Measurements from ENCODE around the gene DNLZ.

DNLZ gene

GRCh38 chr9:136376457-136376856, 12.9 kb upstream of the DNLZ start:
- DNase-seq (ENCODE audit: low read depth): no peak

GRCh38 chr9:136375096-136375495, 11.6 kb upstream of the DNLZ start:
- DNase-seq (ENCODE audit: low read depth): no peak

GRCh38 chr9:136374183-136374575, 10.6 kb upstream of the DNLZ start:
- no peak for DNase-seq (ENCODE audit: low read depth)

DNA sequence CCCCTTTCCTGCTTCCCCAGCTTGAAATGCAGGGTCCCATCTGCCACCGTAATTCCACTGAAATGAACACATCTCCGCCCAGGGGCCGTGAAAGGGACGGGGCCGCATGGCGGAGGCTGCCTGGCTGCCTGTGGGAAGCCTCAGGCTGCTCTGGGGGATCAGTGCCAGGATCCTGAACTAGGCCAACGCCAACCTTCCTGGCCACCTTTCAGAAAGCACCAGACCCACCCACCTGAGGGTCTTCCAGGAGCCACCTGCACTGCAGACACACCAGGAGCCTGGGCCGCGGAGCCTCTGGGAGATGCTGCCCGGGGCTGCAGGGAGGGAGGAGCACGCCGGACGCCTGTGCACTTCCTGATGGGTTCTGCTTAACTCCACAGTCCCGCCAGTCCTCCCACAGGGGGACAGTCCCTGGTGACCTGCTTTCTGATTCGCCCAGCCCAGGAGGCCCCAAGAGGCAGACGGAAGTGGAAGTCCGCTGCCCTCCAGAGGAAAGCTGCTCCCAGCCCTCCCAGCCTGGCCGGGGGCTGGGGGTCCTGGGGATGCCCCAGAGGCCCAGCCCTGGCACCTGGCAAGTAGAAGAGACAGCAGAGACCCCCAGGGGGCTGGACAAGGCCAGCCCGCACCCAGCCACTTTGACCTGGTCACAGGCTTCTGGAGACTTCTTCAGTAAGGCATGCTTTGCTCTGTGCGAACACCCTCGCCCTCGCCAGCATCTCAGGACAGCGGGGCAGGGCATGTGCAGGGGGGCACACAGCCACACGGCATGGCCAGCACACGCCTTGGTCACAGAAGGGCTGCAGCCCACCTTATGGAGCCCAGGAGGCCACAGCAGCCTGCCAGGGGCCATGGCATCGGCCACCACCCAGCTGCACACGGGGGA, 10.0 kb upstream of the DNLZ start, which contains the start of gene CARD9:
TSS of gene CARD9 (minus strand) at position 370 of the 883 bp plus-strand sequence. CDS start 1,591 bp downstream, outside the sequence.
- DNase-seq (ENCODE audit: low read depth): no peak

DNA sequence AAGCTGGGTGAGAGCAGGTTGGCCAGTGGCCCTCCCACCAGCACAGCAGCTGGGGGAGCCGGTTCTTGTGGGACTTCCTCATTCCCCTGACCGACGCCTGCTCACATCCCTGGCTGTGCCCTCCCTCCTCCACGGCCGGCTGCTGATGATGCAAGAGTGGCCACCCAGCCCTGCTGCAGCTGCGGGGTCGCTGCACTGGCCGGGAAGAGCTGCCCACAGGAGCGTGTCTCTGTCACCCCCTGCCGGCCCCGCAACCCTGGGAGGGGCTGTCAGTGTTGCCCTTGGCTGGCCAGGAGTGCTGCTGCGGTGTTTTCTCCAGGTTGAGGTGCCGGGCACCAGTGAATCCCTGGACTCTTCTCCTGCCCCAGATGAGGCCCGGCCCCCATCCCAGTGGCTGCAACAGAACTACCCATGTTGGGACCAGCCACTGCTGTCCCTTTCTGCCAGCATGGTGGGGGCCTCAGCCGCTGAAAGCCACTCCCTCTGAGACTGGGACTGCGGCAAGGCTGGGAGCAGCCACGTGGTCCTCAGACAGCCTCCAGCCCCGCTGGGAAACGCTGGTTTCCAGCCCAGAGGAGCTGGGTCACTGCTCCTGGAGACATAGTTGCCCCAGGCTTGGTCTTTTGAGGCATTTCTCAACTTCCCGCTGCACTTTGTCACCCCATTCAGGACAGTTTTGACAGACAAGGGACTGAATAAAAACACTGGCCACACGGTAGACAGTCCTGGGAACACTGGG, 9.2 kb upstream of the DNLZ start:
- DNase-seq (ENCODE audit: low read depth): no peak

- no peak for DNase-seq (ENCODE audit: low read depth)
Observed at GRCh38 chr9:136372006-136372405, 8.5 kb upstream of the DNLZ start.

DNA sequence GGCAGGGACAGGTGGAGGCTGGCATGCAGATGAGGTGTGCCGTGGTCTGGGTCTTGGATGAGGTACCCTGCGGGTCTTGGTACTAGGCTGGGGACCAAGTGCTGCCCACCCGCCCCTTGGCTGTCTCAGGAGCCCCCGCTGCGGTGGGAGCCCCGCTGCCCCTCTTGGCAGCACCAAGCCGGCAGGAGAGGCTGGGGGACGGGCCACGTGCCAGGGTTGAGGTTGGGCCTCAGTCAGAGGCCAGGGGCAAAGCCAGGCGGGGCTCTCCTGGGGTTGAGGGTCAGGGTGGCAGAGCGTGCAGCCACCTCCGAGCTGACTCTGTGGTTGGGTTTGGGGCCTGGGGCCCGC, 8.0 kb upstream of the DNLZ start:
- no peak for DNase-seq (ENCODE audit: low read depth)

DNA sequence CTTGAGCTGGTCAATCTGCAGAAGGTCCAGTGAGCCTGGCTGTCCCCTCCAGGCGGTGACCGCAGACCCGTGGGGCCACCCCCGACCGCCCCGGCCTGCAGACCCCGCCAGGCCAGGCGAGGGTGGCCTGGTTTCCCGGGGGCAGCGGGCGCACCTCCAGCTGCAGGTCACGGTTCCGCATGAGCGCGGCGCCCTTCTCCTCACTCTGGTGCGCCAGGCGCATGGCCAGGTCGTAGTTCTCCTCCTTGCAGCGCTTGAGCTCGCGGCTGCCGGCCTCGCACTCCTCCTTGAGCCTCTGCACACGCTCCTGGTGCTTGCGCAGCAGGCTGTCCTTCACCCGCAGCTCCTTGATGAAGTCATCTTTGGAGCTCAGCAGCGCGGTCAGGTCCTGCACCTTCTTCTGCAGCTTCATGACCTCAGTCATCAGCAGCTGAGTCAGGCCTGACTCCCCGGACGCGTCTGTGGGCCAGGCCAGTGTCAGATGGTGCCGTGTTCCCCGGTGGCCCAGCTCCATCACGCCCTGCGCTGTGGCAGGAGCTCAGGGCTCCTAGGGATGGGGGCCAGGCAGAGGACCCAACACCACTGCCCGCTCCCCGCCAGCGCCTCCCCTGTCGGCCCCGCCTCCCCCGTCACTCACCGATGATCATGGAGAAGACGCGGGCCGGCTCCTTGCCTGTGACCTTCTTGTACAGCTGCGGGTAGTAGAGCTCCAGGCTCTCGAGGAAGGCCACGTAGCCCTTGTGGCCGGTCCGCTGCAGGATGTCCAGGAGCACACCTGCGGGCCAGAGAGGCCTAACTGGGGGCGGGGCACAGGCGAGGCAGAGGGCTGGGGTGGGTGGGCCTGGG, 7.4 kb upstream of the DNLZ start:
- no peak for DNase-seq (ENCODE audit: low read depth)

GRCh38 chr9:136370037-136370436, 6.5 kb upstream of the DNLZ start:
- DNase-seq (ENCODE audit: low read depth): no peak

DNA sequence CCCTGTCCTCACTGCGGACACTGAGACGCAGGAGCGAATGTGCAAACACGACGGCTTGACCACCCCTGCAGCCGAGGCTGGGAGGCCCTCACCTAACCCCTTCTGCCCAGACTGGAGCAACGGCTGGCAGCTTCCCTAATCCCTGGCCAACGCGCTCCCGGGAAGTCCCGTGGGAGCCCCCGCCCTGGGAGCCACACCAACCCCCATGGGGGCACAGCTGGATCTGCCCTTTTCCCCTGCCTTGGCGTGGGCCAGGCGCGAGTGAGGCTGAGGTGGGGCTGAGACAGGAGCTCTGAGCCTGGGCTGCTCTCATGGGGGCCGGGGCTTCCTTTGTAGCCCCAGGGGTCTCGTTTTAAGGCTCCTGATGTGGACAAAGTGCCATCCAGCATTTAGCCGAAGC, 4.6 kb upstream of the DNLZ start:
- no peak for DNase-seq (ENCODE audit: low read depth)

DNA sequence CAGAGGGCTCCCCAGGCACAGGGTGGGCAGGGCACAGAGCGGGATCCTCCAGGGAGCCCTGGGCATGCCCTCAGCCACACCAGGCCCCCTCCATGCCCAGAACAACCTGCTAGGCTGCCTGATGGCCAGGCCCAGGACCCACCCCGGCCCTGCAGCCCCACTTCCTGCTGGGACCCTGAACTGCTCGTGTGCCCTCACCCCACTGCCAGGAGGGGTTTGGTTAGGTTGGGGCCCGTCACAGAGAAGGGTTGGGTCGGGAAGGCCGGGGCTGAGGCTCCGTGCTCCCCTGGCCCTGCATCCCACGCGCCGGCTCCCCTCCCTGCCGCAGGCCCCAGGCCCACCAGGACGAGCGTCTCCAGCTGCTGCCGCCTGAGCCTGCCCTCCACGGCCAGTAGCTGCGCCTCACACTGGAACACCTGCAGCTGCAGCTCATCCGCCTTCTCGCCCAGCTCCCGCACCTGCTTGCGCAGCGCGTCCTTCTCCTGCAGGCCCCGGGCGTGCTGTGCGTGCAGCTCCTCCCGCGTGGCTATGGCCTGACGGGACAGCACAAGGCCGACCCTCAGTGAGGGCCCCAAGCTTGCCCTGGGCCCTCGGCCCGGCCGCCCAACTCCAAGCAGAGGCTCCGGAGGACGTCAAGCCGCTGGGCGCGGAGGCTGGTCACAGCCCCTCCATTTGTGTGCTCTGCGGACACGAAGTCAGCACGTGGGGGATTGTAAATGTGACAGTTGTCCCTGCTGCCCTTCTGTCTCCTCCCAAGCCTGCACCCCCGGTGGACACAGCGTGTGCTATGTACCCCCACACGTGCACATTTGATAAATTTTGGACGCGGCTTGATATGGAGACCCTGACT, 4.0 kb upstream of the DNLZ start:
- DNase-seq (ENCODE audit: low read depth): no peak

- DNase-seq (ENCODE audit: low read depth): no peak
Observed at GRCh38 chr9:136366826-136367225, 3.3 kb upstream of the DNLZ start.

DNA sequence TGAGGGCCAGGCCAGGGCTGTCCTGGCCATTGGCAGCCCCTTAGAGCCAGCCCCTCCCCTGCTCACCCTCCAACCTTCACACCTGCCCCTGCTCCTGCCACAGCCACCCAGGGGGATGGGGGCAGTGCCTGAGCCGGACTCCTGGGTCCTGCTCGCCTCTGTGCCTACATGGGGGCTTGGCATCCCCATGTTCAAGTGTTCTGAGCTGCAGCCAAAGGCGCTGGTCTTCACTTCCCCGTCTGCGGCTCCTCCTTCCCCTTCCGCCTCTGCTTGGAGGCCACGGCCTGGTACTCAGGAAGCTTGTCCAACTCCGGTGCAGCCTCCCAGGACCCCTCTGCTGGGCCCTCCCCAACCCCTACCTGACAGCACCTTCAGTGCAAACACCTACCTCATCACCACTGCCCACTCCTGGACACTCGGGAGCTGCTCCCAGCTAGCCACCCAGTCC, 2.3 kb upstream of the DNLZ start:
- no peak for DNase-seq (ENCODE audit: low read depth)

DNA sequence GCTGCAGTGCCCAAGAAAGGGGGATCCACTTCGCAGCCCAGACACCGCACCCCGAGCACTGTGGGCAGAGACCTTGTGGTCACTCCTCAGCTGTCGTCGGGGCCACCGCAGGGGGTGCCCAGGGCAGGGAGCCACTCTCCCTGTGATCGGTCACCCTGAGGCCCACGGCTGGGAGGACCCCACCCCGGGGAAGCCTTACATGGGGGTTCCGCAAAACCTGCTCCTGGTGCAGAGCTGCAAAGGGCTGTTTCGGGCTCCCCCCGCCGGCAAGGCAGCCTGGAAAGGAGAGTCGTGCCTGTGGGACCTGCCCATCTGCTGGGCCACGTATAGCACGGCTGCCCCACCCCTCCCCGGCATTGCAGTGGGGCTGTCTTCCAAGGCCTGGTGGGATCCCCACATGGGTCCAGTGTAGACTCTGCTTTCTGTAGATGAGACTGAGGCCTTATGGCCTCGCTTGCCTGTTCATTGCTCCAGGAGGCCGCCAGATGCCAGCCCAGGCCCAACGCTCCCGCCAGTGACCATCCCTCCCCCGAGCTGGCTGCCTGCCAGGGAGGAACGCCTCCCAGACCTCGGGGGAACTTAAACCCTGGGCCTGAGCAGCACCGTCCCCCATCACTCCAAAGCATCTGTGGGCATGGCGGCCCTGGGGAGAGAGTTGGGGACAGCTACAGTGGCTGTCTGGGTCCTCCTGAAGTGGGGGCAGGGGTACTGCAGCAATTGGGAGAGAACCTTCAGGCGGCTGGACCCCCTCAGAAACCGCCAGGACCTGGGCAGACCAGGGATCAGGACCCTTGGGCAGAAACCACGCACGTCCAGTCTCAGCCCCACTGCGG, 1.6 kb upstream of the DNLZ start:
- no peak for DNase-seq (ENCODE audit: low read depth)

GRCh38 chr9:136363949-136364748, 605 bp upstream of the DNLZ start:
- no peak for DNase-seq (ENCODE audit: low read depth)

DNA sequence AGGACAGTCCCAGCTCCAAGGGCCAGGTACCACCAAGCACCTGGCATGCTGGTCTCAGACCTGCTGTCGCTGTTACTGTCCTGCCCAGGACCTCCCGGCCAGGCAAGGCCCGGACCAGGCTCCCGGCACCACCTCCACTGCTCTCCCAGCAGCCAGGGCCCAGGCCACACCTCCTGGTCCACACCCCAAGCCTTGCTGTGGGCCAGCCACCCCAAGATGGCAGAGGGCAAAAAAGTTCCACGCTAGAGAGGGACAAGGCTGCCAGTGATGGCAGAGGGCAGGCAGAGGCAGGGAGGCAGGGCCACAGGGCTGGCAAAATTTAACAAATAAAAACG, 1.1 kb downstream of the DNLZ start:
- DNase-seq (ENCODE audit: low read depth): no peak

DNA sequence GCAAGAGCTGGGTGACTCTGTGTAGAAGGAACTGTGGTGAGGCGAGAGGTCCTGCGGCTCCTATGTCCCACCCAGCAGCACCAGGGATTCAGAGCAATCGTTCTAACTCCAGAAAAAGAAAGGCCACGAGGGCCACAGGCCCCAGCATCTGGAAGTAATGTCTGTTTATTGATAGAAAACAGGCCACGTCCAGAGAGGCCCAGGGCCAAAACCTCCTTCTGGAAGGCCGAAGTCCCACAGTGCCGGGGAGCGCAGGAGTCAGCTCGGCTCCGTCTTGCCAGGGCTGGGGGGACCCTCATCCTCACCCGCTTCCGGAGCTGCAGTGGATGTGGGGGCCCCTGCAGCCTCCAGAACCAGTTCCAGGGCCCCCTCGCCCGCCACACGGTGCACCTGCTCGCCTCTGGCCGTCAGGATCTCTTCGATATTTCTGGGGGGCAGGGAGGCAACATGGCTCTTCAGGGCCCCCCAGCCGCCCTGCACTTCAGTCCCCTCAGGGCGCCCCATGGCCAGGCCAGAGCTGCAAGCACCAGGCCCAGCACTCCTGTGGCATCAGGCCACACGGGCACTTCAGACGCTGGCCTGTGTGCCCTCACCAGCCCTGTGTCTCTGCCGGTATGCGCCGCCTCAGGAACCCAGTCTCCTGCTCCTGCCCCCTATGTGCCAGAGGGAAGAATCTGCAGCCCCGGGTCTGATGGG, 1.6 kb downstream of the DNLZ start:
- no peak for DNase-seq (ENCODE audit: low read depth)

GRCh38 chr9:136361047-136361753, 2.3 kb downstream of the DNLZ start:
- DNase-seq (ENCODE audit: low read depth): no peak
